Lower leg skin (tissue), 3 donors: ENCODE data around the gene ITGA2.

Experiments used
- POLR2A ChIP-seq, 2 donors: fragments of 450-650 bp; IDR thresholded peaks; one replicate each; pipeline ENCODE4 v1.6.1; 2016 to 2017; ENCODE audit warnings: antibody characterized with exemption in 2 of 2, mild to moderate bottlenecking in 1 of 2, moderate library complexity in 1 of 2
- TF ChIP-seq, protein P1 (sequence below), 3 donors: fragments of 450-650 bp; IDR thresholded peaks; one replicate each; pipeline ENCODE4 v1.5.1; 2016; ENCODE audit warnings: antibody characterized with exemption in 3 of 3, mild to moderate bottlenecking in 3 of 3, moderate library complexity in 2 of 3

DNA sequence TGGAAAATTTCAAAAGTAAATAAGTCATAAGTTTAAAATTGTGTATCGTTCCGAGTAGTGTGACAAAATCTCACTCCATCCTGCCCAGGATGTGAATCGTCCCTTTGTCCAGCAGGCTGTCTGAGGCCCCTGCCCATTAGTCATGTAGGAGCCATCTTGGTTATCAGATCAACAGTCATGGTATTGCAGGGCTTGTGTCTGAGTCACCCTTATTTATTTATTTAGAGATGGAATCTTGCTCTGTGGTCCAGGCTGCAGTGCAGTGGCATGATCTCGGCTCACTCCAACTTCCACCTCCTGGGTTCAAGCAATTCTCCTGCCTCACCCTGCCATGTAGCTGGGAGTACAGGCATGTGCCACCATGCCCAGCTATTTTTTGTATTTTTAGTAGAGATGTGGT is 30.2 kb downstream of the ITGA2 start:
- TF ChIP-seq, protein P1, sequence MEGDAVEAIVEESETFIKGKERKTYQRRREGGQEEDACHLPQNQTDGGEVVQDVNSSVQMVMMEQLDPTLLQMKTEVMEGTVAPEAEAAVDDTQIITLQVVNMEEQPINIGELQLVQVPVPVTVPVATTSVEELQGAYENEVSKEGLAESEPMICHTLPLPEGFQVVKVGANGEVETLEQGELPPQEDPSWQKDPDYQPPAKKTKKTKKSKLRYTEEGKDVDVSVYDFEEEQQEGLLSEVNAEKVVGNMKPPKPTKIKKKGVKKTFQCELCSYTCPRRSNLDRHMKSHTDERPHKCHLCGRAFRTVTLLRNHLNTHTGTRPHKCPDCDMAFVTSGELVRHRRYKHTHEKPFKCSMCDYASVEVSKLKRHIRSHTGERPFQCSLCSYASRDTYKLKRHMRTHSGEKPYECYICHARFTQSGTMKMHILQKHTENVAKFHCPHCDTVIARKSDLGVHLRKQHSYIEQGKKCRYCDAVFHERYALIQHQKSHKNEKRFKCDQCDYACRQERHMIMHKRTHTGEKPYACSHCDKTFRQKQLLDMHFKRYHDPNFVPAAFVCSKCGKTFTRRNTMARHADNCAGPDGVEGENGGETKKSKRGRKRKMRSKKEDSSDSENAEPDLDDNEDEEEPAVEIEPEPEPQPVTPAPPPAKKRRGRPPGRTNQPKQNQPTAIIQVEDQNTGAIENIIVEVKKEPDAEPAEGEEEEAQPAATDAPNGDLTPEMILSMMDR (IDR thresholded peaks at IDR 0.05), result no peak
- no peak for TF ChIP-seq POLR2A (IDR thresholded peaks at IDR 0.05)
